Measurements from ENCODE around the gene TMEM209.

DNA sequence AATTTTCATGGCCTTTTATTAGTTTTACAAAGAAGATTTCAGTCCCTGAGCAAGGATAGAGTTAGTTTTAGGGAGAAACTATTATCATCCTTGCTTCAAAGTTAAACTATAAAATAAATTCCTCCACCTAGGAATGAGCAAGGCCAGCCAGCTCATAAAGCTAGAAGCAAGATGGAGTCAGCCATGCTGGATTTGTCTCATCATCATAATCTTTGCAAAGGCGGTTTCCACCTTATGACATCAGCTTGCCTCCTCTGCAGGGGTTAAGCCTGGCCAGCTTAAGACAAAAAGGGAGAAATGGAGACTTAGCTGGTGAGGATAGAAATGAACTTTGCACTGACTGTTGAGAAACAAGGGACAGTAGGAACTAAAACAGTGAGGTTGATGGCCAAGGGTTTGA is 21.1 kb upstream of the TMEM209 start:
- TF ChIP-seq, protein P1, sequence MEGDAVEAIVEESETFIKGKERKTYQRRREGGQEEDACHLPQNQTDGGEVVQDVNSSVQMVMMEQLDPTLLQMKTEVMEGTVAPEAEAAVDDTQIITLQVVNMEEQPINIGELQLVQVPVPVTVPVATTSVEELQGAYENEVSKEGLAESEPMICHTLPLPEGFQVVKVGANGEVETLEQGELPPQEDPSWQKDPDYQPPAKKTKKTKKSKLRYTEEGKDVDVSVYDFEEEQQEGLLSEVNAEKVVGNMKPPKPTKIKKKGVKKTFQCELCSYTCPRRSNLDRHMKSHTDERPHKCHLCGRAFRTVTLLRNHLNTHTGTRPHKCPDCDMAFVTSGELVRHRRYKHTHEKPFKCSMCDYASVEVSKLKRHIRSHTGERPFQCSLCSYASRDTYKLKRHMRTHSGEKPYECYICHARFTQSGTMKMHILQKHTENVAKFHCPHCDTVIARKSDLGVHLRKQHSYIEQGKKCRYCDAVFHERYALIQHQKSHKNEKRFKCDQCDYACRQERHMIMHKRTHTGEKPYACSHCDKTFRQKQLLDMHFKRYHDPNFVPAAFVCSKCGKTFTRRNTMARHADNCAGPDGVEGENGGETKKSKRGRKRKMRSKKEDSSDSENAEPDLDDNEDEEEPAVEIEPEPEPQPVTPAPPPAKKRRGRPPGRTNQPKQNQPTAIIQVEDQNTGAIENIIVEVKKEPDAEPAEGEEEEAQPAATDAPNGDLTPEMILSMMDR (conservative IDR thresholded peaks at IDR 0.05; ENCODE audit: low read length), result no peak
- no peak for TF ChIP-seq EZH2phosphoT487 (IDR thresholded peaks at IDR 0.05; ENCODE audit: borderline replicate concordance)
